SK-N-SH (cell line): ENCODE results near the gene KRTAP6-3. TPM values are rescaled to one million over a fixed set of nuclear protein-coding genes. Genes with fewer than 3 reads are reported as not detected.

Experiments
- CTCF ChIA-PET: fragments of 300-600, 350-600 bp; formaldehyde crosslinking; extraction: SDS; loops from one replicate; lab custom pipeline; 2021; lab: Yijun Ruan, JAX
- POLR2A ChIA-PET: fragments of 350-600 bp; sonication (Branson Sonifier 250); formaldehyde crosslinking; extraction: SDS; loops from one replicate; lab custom pipeline; 2020; ENCODE audit warnings: antibody characterized with exemption, inconsistent platforms; lab: Yijun Ruan, JAX
- DNase-seq: peaks from one replicate; pipeline ENCODE4 v3.0.0; 2012
- H2AFZ ChIP-seq: fragments of 200-600 bp; sonication (generic); 2 replicates; pipeline ENCODE4 v1.8.1; 2016; ENCODE audit warnings: antibody characterized with exemption, mild to moderate bottlenecking, low read depth
- H3F3A ChIP-seq: fragments of 200-600 bp; sonication (generic); replicated peaks from 2 replicates; pipeline ENCODE3; 2016; ENCODE audit warnings: antibody characterized with exemption, mild to moderate bottlenecking; ENCODE audit not compliant: insufficient read depth
- H3K27ac ChIP-seq, 2 experiments: fragments of 200-500 bp in 1 of 2; fragments of 200-600 bp in 1 of 2; sonication (Bioruptor generic) in 1 of 2; sonication (generic), shearing (Covaris generic) in 1 of 2; 2 replicates each; pipeline versions ENCODE4 v1.5.1 to v1.6.1; 2014 to 2016; ENCODE audit warnings: low read depth in 2 of 2, inconsistent platforms in 1 of 2, low read length in 1 of 2, mild to moderate bottlenecking in 1 of 2, mixed read lengths in 1 of 2
- H3K27me3 ChIP-seq: fragments of 200-600 bp; sonication (generic), shearing (Covaris generic); 2 replicates; pipeline ENCODE4 v1.6.1; 2016; ENCODE audit warnings: mixed run types; ENCODE audit not compliant: insufficient read depth
- H3K36me3 ChIP-seq, 2 experiments: fragments of 200-500 bp in 1 of 2; fragments of 200-600 bp in 1 of 2; sonication (Bioruptor generic) in 1 of 2; sonication (generic) in 1 of 2; replicated peaks in 1 of 2; 2 replicates each; pipeline versions ENCODE3 to v1.5.1; 2014 to 2016; ENCODE audit warnings: low read length in 1 of 2, mild to moderate bottlenecking in 1 of 2; ENCODE audit not compliant: insufficient read depth in 2 of 2, control insufficient read depth in 1 of 2
- H3K4me1 ChIP-seq, 2 experiments: fragments of 200-500 bp in 1 of 2; fragments of 200-600 bp in 1 of 2; sonication (Bioruptor generic) in 1 of 2; sonication (generic), shearing (Covaris generic) in 1 of 2; 2 replicates each; pipeline versions ENCODE4 v1.5.1 to v1.6.1; 2014 to 2016; ENCODE audit warnings: low read depth in 1 of 2, low read length in 1 of 2, mixed run types in 1 of 2; ENCODE audit not compliant: insufficient read depth in 2 of 2, control insufficient read depth in 1 of 2
- H3K4me2 ChIP-seq: fragments of 200-600 bp; sonication (generic), shearing (Covaris generic); 2 replicates; pipeline ENCODE4 v1.6.1; 2017; ENCODE audit warnings: mixed run types
- H3K4me3 ChIP-seq, 2 experiments: fragments of 200-500 bp in 1 of 2; fragments of 200-600 bp in 1 of 2; sonication (Bioruptor generic) in 1 of 2; sonication (generic), shearing (Covaris generic) in 1 of 2; 2 replicates each; pipeline versions ENCODE4 v1.5.1 to v1.8.1; 2014 to 2016; ENCODE audit warnings: low read depth in 2 of 2, inconsistent platforms in 1 of 2, low read length in 1 of 2, mild to moderate bottlenecking in 1 of 2, mixed read lengths in 1 of 2, moderate library complexity in 1 of 2
- H3K79me2 ChIP-seq: fragments of 200-600 bp; sonication (generic); 2 replicates; pipeline ENCODE4 v1.8.1; 2017; ENCODE audit warnings: mild to moderate bottlenecking; ENCODE audit not compliant: insufficient read depth
- H3K9ac ChIP-seq: fragments of 200-600 bp; sonication (generic); 2 replicates; pipeline ENCODE4 v1.6.1; 2017; ENCODE audit warnings: mixed run types
- H3K9me2 ChIP-seq: fragments of 200-600 bp; sonication (generic); 2 replicates; pipeline ENCODE4 v1.6.1; 2017; ENCODE audit warnings: mixed run types
- H3K9me3 ChIP-seq: fragments of 200-600 bp; sonication (generic); 2 replicates; pipeline ENCODE4 v1.6.1; 2017; ENCODE audit warnings: mixed run types, mild to moderate bottlenecking, moderate library complexity
- H4K20me1 ChIP-seq: fragments of 200-600 bp; sonication (generic); 2 replicates; pipeline ENCODE4 v1.6.1; 2017; ENCODE audit warnings: mild to moderate bottlenecking, mixed run types; ENCODE audit not compliant: insufficient read depth
- ELF1 ChIP-seq: IDR thresholded peaks from 2 replicates; pipeline ENCODE4 v1.4.0; 2012
- EP300 ChIP-seq, 2 experiments: IDR thresholded peaks; 2 replicates each; pipeline versions ENCODE4 v1.4.0 to v1.6.1; 2012; ENCODE audit warnings: borderline replicate concordance in 1 of 2, low read depth in 1 of 2, low read length in 1 of 2
- EZH2phosphoT487 ChIP-seq: fragments of 200-600 bp; sonication (generic); IDR thresholded peaks from 2 replicates; pipeline ENCODE4 v1.6.1; 2017; ENCODE audit warnings: low read depth, mixed run types, mild to moderate bottlenecking, antibody characterized with exemption, moderate library complexity, borderline replicate concordance
- MAX ChIP-seq: IDR thresholded peaks from 2 replicates; pipeline ENCODE4 v1.4.0; 2012; ENCODE audit warnings: low read depth
- MEF2A ChIP-seq: IDR thresholded peaks from 2 replicates; pipeline ENCODE4 v1.4.0; 2012; ENCODE audit warnings: low read depth, borderline replicate concordance
- NFIC ChIP-seq: IDR thresholded peaks from 2 replicates; pipeline ENCODE4 v1.4.0; 2012; ENCODE audit warnings: borderline replicate concordance
- NRF1 ChIP-seq: IDR thresholded peaks from 2 replicates; pipeline ENCODE4 v1.6.1; 2012; ENCODE audit warnings: low read depth, mild to moderate bottlenecking, low read length
- POLR2AphosphoS5 ChIP-seq: IDR thresholded peaks from 2 replicates; pipeline ENCODE4 v1.6.1; 2012; ENCODE audit warnings: low read depth, low read length
- RCOR1 ChIP-seq: fragments of 150-350 bp; IDR thresholded peaks from 2 replicates; pipeline ENCODE4 v1.6.1; 2017; ENCODE audit warnings: antibody characterized with exemption, low read length
- REST ChIP-seq: IDR thresholded peaks from 2 replicates; pipeline ENCODE4 v1.6.1; 2012; ENCODE audit warnings: mild to moderate bottlenecking, low read depth, low read length, moderate library complexity
- RFX5 ChIP-seq: IDR thresholded peaks from 2 replicates; pipeline ENCODE4 v1.6.1; 2012; ENCODE audit warnings: mild to moderate bottlenecking, improper control_type of control experiment, low read length
- RXRA ChIP-seq: IDR thresholded peaks from 2 replicates; pipeline ENCODE4 v1.4.0; 2012; ENCODE audit warnings: low read depth, mild to moderate bottlenecking, borderline replicate concordance
- SMC3 ChIP-seq: IDR thresholded peaks from 2 replicates; pipeline ENCODE4 v1.6.1; 2012; ENCODE audit warnings: low read depth, low read length, improper control_type of control experiment
- TCF12 ChIP-seq: IDR thresholded peaks from 2 replicates; pipeline ENCODE4 v1.4.0; 2012
- TEAD4 ChIP-seq: IDR thresholded peaks from 2 replicates; pipeline ENCODE4 v1.4.0; 2012; ENCODE audit warnings: mild to moderate bottlenecking, borderline replicate concordance; ENCODE audit not compliant: insufficient read depth
- YY1 ChIP-seq: IDR thresholded peaks from 2 replicates; pipeline ENCODE4 v1.4.0; 2012; ENCODE audit warnings: low read depth, mild to moderate bottlenecking
- ZBTB33 ChIP-seq: IDR thresholded peaks from 2 replicates; pipeline ENCODE4 v1.4.0; 2012; ENCODE audit warnings: low read depth, borderline replicate concordance
- polyA plus RNA-seq, 3 experiments: library from polyadenylated mRNA; depleted of rRNA; stranded (reverse); fragments of >200 nt; gene quantifications; 2 replicates each; pipeline ENCODE4 v1.2.3, GENCODE V29; 2012

The KRTAP6-3 gene
- polyA plus RNA-seq, 1 of the 3 experiments (the other 2 are of a cell fraction), result not detected

GRCh38 chr21:30567617-30568016 is 24.6 kb upstream of the KRTAP6-3 start:
- POLR2A ChIA-PET, result no interaction called here
- Histone ChIP-seq H3K4me3 (no peak overlapping the region), H3K79me2 (no peaks in the 10 kb centered on the region), H3K27me3 (no peaks in the 10 kb centered on the region), H4K20me1 (no peaks in the 10 kb centered on the region), H3K9ac (no peak overlapping the region), H2AFZ (no peak overlapping the region), H3K36me3 (no peaks in the 10 kb centered on the region), H3K27ac (no peak overlapping the region), H3F3A (no peaks in the 10 kb centered on the region), H3K4me1 (no peaks in the 10 kb centered on the region), H3K9me3 (no peaks in the 10 kb centered on the region), H3K4me2 (no peak overlapping the region), H3K9me2 (no peaks in the 10 kb centered on the region)
- TF ChIP-seq RXRA (no peak), EP300 (IDR thresholded peaks at IDR 0.05; ENCODE audit: borderline replicate concordance in 1 of 2, low read depth in 1 of 2, low read length in 1 of 2) (no peak), ELF1 (no peak), NFIC (no peak), NRF1 (no peak), ZBTB33 (no peak), POLR2AphosphoS5 (no peak), MAX (no peak), EZH2phosphoT487 (no peak), RFX5 (no peak), RCOR1 (no peak), YY1 (no peak)
- CTCF ChIA-PET, result no interaction called here
- no peak for DNase-seq

GRCh38 chr21:30577766-30578165 is 14.5 kb upstream of the KRTAP6-3 start:
- no peaks in the 10 kb centered on the region for H3K4me1 ChIP-seq
- H2AFZ ChIP-seq, result no peak overlapping the region

More at GRCh38 chr21:30577766-30578165, 14.5 kb upstream of the KRTAP6-3 start:
- H3K9me2 ChIP-seq, result no peaks in the 10 kb centered on the region
- H3K27ac ChIP-seq, result no peak overlapping the region
- no peak overlapping the region for H3K4me3 ChIP-seq
- ChIA-PET CTCF (no interaction called here), POLR2A (no interaction called here)
- no peak overlapping the region for H3K9ac ChIP-seq
- H3K79me2 ChIP-seq, result no peaks in the 10 kb centered on the region
- no peak for TF ChIP-seq RXRA
- no peak for TF ChIP-seq MEF2A
- TF ChIP-seq REST, result no peak
- no peak for TF ChIP-seq TCF12
- no peak for TF ChIP-seq SMC3
- no peak for TF ChIP-seq NRF1
- no peak for TF ChIP-seq TEAD4
- H3K27me3 ChIP-seq, result no peaks in the 10 kb centered on the region; the same call in 1 of the 2 replicates
- H3F3A ChIP-seq, result no peaks in the 10 kb centered on the region
- H4K20me1 ChIP-seq, result no peaks in the 10 kb centered on the region
- no peak for DNase-seq
- no peak overlapping the region for H3K4me2 ChIP-seq
- H3K36me3 ChIP-seq, result no peaks in the 10 kb centered on the region
- H3K9me3 ChIP-seq, result no peaks in the 10 kb centered on the region
